BJ (cell line): ENCODE data around the gene PCGF3. TPM values are rescaled to one million over a fixed set of nuclear protein-coding genes. Genes with fewer than 3 reads are reported as not detected.
"Not testable (repeated sequence)": the region's sequence is repeated elsewhere in the genome, so short reads cannot be mapped to it uniquely, and the experiment has no call there.

Experiments used
- CTCF ChIA-PET: fragments of 350-600 bp; formaldehyde crosslinking; extraction: SDS; loops from one replicate; lab custom pipeline; 2021; ENCODE audit warnings: antibody characterized with exemption, inconsistent platforms; lab: Yijun Ruan, JAX
- POLR2A ChIA-PET: fragments of 300-600 bp; sonication (Branson Sonifier 250); formaldehyde crosslinking; extraction: SDS; loops from one replicate; lab custom pipeline; 2021; ENCODE audit warnings: antibody characterized with exemption; lab: Charles Lee
- DNase-seq: peaks from one replicate; pipeline ENCODE4 v3.0.0-alpha.2; 2011; ENCODE audit warnings: low read depth
- H3K27me3 ChIP-seq: 2 replicates; pipeline ENCODE4 v1.6.0; 2011; ENCODE audit warnings: low read length; ENCODE audit not compliant: control insufficient read depth, insufficient read depth
- H3K36me3 ChIP-seq: 2 replicates; pipeline ENCODE4 v1.5.1; 2011; ENCODE audit warnings: low read length; ENCODE audit not compliant: control insufficient read depth, insufficient read depth
- H3K4me3 ChIP-seq: 2 replicates; pipeline ENCODE4 v1.5.1; 2011; ENCODE audit warnings: low read depth, mild to moderate bottlenecking, control low read depth, low read length
- polyA plus RNA-seq: library from polyadenylated mRNA; depleted of rRNA; stranded (reverse); fragments of >200 nt; gene quantifications from 2 replicates; pipeline ENCODE4 v1.2.3, GENCODE V29; 2011
- TF ChIP-seq, protein P1 (sequence below): IDR thresholded peaks from 2 replicates; pipeline ENCODE4 v1.5.1; 2011; ENCODE audit warnings: low read depth, mild to moderate bottlenecking, control low read depth, inconsistent platforms, low read length, moderate library complexity; ENCODE audit not compliant: insufficient read depth

Gene PCGF3
- polyA plus RNA-seq, 1 experiment: 37.6 TPM

DNA sequence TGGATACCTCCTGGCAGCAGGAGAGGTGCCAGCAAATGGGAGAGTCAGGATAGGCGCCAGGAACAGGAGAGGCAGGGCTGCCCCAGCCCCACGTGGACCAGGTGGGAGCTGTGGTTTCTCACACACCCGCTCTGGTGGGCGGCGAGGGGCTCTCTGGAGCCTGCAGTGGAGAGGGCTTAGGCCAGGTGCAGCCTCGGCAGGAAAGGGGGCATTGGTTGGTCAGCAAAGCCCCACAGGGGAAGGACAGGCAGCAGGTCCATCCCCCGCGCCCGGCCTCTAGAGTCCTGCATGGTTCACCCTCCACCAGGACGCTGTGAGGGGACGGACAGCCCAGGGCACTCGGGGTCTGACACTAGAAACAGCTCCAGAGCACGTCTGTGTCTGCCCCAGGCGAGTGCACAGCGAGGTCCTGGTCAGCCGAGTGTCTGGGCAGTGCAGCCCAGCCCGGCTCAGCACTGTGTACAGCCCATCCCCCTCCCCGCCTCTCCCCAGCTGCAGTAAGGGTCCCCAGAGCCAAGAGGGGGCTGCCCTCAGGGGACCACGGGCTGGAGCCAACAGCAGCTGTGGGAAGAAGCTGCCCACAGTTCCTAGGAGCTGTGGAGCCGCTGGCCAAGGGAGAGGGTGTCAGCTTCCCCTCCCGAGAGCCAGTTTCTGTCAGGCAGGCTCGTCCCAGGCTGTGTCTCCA is 39.7 kb upstream of the PCGF3 start:
- H3K36me3 ChIP-seq: peaks cover under 1% of the 10 kb centered on the region; the same call in 1 of the 2 replicates
- H3K4me3 ChIP-seq: no peak overlapping the region
- ChIA-PET CTCF (interaction anchor here (3.0 kb wide), 1 partner anchor 7 kb away, joined by 9 read pairs; the partner anchor contains the start of genes ATP5ME and MYL5), POLR2A (no interaction called here)
- TF ChIP-seq, protein P1, sequence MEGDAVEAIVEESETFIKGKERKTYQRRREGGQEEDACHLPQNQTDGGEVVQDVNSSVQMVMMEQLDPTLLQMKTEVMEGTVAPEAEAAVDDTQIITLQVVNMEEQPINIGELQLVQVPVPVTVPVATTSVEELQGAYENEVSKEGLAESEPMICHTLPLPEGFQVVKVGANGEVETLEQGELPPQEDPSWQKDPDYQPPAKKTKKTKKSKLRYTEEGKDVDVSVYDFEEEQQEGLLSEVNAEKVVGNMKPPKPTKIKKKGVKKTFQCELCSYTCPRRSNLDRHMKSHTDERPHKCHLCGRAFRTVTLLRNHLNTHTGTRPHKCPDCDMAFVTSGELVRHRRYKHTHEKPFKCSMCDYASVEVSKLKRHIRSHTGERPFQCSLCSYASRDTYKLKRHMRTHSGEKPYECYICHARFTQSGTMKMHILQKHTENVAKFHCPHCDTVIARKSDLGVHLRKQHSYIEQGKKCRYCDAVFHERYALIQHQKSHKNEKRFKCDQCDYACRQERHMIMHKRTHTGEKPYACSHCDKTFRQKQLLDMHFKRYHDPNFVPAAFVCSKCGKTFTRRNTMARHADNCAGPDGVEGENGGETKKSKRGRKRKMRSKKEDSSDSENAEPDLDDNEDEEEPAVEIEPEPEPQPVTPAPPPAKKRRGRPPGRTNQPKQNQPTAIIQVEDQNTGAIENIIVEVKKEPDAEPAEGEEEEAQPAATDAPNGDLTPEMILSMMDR: no peak
- H3K27me3 ChIP-seq: no peaks in the 10 kb centered on the region
- no peak for DNase-seq

DNA sequence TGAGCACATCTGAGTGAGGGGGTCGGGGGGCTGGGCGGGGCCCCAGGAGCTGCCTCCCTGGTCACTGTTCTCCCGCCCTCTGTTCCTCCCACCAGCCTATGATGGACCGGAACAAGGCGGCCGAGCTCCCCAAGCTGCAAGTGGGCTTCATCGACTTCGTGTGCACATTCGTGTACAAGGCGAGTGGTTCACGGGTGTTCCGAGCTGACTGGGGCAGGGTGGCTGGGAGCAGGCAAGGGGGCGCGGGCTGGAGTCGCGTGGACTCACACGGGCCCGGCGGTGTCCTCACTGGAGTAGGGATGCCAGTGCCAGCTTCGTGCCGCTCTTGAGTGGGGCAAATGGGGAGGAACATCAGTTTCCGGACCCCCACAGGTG is 39.2 kb upstream of the PCGF3 start:
- TF ChIP-seq, protein P1: no peak
- no peaks in the 10 kb centered on the region for H3K27me3 ChIP-seq
- CTCF ChIA-PET: interaction anchor here (3.0 kb wide), 1 partner anchor 7 kb away, joined by 9 read pairs; the partner anchor contains the start of genes ATP5ME and MYL5
- POLR2A ChIA-PET: no interaction called here
- no peak for DNase-seq
- H3K36me3 ChIP-seq: peaks cover 3% of the 10 kb centered on the region; the same call in 1 of the 2 replicates
- H3K4me3 ChIP-seq: no peak overlapping the region

DNA sequence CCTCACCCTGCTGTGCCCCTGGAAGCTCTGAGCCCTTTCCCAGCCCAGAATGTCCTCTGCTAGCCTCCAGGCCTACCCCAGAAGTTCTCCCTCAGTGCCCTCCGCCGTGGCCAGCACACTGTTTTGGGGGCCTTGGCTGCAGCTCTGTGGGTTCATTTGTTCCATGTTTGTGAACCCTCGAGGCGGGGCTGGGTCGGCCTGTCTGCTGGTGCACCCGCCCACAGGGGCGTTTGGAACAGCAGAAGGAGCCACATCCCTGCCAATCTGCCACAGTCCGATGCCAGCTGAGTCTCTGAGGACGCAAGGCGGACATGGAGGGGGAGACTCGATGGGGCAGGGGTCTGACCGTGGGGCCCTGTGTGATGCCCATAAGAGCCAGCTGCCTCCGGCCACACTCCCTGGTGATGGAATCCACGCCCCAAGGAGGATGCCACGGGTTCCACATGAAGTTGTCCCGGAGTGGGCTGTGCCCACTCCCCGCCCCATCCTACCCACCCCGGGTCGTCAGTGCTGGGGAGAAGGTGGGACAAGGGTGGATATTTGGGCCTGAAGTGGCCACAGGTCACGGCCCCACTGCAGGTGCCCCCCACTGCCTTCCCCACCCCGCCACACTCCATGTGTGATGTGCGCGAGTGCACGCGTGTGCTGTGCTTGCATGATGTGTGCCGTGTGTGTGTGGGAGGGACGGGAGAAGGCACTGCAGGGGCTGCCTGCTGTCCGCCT is 38.6 kb upstream of the PCGF3 start:
- peaks cover 8% of the 10 kb centered on the region for H3K36me3 ChIP-seq
- TF ChIP-seq, protein P1: no peak
- ChIA-PET CTCF (no interaction called here), POLR2A (no interaction called here)
- no peak for DNase-seq
- H3K27me3 ChIP-seq: no peaks in the 10 kb centered on the region
- H3K4me3 ChIP-seq: no peak overlapping the region

DNA sequence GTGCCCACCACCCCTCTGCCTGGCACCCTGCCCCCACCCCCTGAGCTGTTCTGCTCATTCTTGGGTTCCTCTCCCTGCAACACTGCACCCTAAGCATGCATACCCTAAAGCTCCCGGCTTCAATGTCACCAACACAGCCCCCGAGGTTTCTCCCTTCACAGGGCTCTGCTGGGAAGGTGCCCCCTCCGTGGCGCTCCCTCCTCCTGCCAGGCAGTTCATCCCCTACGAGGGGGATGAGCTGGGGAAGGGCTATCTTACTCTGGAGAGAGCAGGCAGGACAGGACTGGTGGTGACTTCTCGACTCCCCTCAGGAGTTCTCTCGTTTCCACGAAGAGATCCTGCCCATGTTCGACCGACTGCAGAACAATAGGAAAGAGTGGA is 38.1 kb upstream of the PCGF3 start:
- DNase-seq: no peak
- H3K36me3 ChIP-seq: peaks cover 12% of the 10 kb centered on the region
- CTCF ChIA-PET: no interaction called here
- no peaks in the 10 kb centered on the region for H3K27me3 ChIP-seq
- POLR2A ChIA-PET: no interaction called here
- TF ChIP-seq, protein P1: no peak
- no peak overlapping the region for H3K4me3 ChIP-seq

DNA sequence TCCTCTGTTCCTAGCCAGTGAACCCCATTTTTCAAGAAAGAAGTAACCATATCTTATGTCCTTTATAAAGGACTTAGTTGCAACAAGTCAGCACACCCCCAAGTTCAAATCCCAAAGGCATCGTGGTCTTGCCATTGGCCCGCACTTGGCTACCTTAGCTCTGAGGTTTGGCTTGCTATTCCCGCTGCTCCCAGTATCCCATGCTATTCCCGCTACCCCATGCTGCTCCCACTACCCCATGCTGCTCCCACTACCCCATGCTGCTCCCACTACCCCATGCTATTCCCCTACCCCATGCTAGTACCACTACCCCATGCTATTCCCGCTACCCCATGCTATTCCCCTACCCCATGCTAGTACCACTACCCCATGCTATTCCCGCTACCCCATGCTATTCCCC is 37.4 kb upstream of the PCGF3 start:
- CTCF ChIA-PET, H3K4me3 ChIP-seq, DNase-seq, POLR2A ChIA-PET, H3K27me3 ChIP-seq: not testable (repeated sequence)
- H3K36me3 ChIP-seq: peaks cover 12% of the 10 kb centered on the region

DNA sequence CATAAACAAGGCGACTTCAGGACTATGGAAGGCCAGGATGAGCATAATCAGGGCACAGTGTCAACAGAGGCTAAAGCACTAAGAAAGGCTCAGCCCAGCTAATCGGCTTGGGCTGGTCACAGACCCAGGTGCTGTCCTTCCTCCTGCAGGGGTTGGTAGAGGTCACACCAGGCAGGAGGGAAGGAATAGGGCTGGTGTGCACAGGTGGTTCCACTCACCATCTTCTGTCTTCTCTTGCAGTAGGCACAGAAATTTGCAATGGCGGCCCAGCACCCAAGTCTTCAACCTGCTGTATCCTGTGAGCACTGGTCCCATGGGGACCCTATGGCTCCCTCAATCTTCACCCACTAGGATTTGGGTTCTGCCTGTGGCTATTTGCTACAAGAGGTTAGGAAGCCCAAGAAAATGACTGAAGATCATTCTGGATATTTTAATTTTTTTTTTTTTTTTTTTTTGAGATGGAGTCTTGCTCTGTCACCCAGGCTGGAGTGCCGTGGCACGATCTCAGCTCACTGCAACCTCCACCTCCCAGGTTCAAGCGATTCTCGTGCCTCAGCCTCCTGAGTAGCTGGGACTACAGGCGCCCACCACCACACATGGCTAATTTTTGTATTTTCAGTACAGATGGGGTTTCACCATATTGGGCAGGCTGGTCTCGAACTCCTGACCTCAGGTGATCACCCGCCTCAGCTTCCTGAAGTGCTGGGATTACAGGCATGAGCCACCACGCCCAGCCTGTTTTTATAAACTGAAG is 35.6 kb upstream of the PCGF3 start:
- H3K27me3 ChIP-seq, H3K4me3 ChIP-seq, CTCF ChIA-PET, POLR2A ChIA-PET, DNase-seq: not testable (repeated sequence)
- peaks cover 12% of the 10 kb centered on the region for H3K36me3 ChIP-seq
